HepG2 (cell line): ENCODE results near the gene HAUS1. TPM values are rescaled to one million over a fixed set of nuclear protein-coding genes. Genes with fewer than 3 reads are reported as not detected.
A peak's percentile ranks its signal among the peaks of the same experiment; 100 is the strongest.

Experiments used
- ATAC-seq: fragments of 200-7000 bp; cut with Tn5 transposase; 3 replicates; pipeline ENCODE4 v1.9.1; 2020; ENCODE audit warnings: mild to moderate bottlenecking, moderate library complexity
- BruUV-seq: library from RNA; stranded (reverse); fragments of 400-500 nt; replicated peaks from 2 replicates; lab custom pipeline; 2021; lab: Mats Ljungman, UMichigan
- CTCF ChIA-PET: fragments of 300-600 bp; formaldehyde crosslinking; extraction: SDS; loops from one replicate; lab custom pipeline; 2021; ENCODE audit warnings: low total read pairs, inconsistent platforms, low intra/inter-chr PET ratio; lab: Yijun Ruan, JAX
- POLR2A ChIA-PET: fragments of 350-600 bp; sonication (Branson Sonifier 250); formaldehyde crosslinking; loops from one replicate; lab custom pipeline; 2020; ENCODE audit warnings: antibody characterized with exemption, inconsistent platforms; lab: Yijun Ruan, JAX
- DNase-seq: peaks from one replicate; pipeline ENCODE4 v3.0.0-alpha.2; 2015; ENCODE audit warnings: low spot score
- FAIRE-seq: peaks from 3 replicates; lab custom pipeline; 2011; peaks lifted over from hg19 to GRCh38; lab: Jason Lieb, UNC
- H2AFZ ChIP-seq: one replicate; pipeline ENCODE4 v1.6.1; 2011; ENCODE audit warnings: low read length, inconsistent platforms
- H3K27ac ChIP-seq: fragments of 300-600 bp; 3 replicates; pipeline ENCODE4 v1.8.0; 2011; ENCODE audit warnings: mixed run types, mild to moderate bottlenecking, mixed read lengths, low read length, inconsistent platforms; ENCODE audit not compliant: insufficient read depth; ENCODE audit errors: extremely low read length
- H3K27me3 ChIP-seq, 2 experiments: fragments of 200-600 bp in 1 of 2; 2 replicates in 1 of 2; 3 replicates in 1 of 2; pipeline versions ENCODE4 v1.6.0 to v1.8.0; 2011; ENCODE audit warnings: low read length in 2 of 2, mild to moderate bottlenecking in 2 of 2, moderate library complexity in 2 of 2, inconsistent platforms in 1 of 2; ENCODE audit not compliant: insufficient read depth in 2 of 2, control insufficient read depth in 1 of 2
- H3K36me3 ChIP-seq, 2 experiments: fragments of 200-600 bp in 1 of 2; replicated peaks in 1 of 2; 2 replicates in 1 of 2; 3 replicates in 1 of 2; pipeline versions ENCODE4 v1.5.1 to v1.8.0; 2011; ENCODE audit warnings: low read length in 2 of 2, inconsistent platforms in 1 of 2; ENCODE audit not compliant: insufficient read depth in 2 of 2, control insufficient read depth in 1 of 2
- H3K4me1 ChIP-seq: 2 replicates; pipeline ENCODE4 v1.5.1; 2012; ENCODE audit warnings: low read length, inconsistent platforms; ENCODE audit not compliant: insufficient read depth
- H3K4me2 ChIP-seq: 2 replicates; pipeline ENCODE4 v1.6.0; 2011; ENCODE audit warnings: low read depth, low read length, inconsistent platforms
- H3K4me3 ChIP-seq, 3 experiments: fragments of 200-600 bp in 1 of 3; sonication (generic), shearing (Covaris generic) in 1 of 3; replicated peaks in 1 of 3; 2 replicates each; pipeline ENCODE4 v1.5.1; 2011 to 2016; ENCODE audit warnings: low read length in 3 of 3, inconsistent platforms in 2 of 3, low read depth in 2 of 3, mild to moderate bottlenecking in 2 of 3, control low read depth in 1 of 3, mixed read lengths in 1 of 3; ENCODE audit not compliant: insufficient read depth in 1 of 3
- H3K79me2 ChIP-seq: one replicate; pipeline ENCODE4 v1.6.1; 2011; ENCODE audit warnings: low read length, inconsistent platforms; ENCODE audit not compliant: insufficient read depth
- H3K9ac ChIP-seq: 2 replicates; pipeline ENCODE4 v1.6.0; 2011; ENCODE audit warnings: mild to moderate bottlenecking, low read depth, low read length, inconsistent platforms; ENCODE audit not compliant: insufficient read depth
- H3K9me3 ChIP-seq: 2 replicates; pipeline ENCODE4 v1.5.1; 2012; ENCODE audit warnings: mild to moderate bottlenecking, low read length
- H4K20me1 ChIP-seq: 2 replicates; pipeline ENCODE4 v1.6.0; 2011; ENCODE audit warnings: inconsistent platforms, mild to moderate bottlenecking, low read length, moderate library complexity; ENCODE audit not compliant: insufficient read depth
- CREBL2 ChIP-seq: sonication (generic); formaldehyde crosslinking; IDR thresholded peaks from 2 replicates; pipeline ENCODE4 v1.8.1; 2023; ENCODE audit warnings: missing genetic modification reagents, mild to moderate bottlenecking, borderline replicate concordance
- FLYWCH1 ChIP-seq: sonication (generic); formaldehyde crosslinking; IDR thresholded peaks from 2 replicates; pipeline ENCODE4 v1.8.1; 2023; ENCODE audit warnings: mild to moderate bottlenecking, missing genetic modification reagents
- HIC2 ChIP-seq: sonication (generic); formaldehyde crosslinking; IDR thresholded peaks from 2 replicates; pipeline ENCODE4 v1.9.0; 2022; ENCODE audit warnings: low read depth, missing genetic modification reagents
- IRX3 ChIP-seq: sonication (generic); formaldehyde crosslinking; IDR thresholded peaks from 2 replicates; pipeline ENCODE4 v1.8.1; 2023; ENCODE audit warnings: mild to moderate bottlenecking, low read depth, missing genetic modification reagents, borderline replicate concordance
- KAT2B ChIP-seq: fragments of 150-350 bp; IDR thresholded peaks from 2 replicates; pipeline ENCODE4 v1.6.1; 2014; ENCODE audit warnings: low read depth, low read length, borderline replicate concordance
- MLLT10 ChIP-seq: sonication (generic); formaldehyde crosslinking; IDR thresholded peaks from 2 replicates; pipeline ENCODE4 v1.4.0; 2020; ENCODE audit warnings: missing genetic modification reagents
- ONECUT2 ChIP-seq: sonication (generic); formaldehyde crosslinking; IDR thresholded peaks from 2 replicates; pipeline ENCODE4 v1.4.0; 2020; ENCODE audit warnings: missing genetic modification reagents
- POLR2A ChIP-seq, 2 experiments: IDR thresholded peaks; 2 replicates each; pipeline ENCODE4 v1.6.1; 2011; ENCODE audit warnings: low read depth in 2 of 2, low read length in 2 of 2, mild to moderate bottlenecking in 1 of 2, moderate library complexity in 1 of 2; ENCODE audit not compliant: insufficient read depth in 1 of 2
- RFX5 ChIP-seq: IDR thresholded peaks from 2 replicates; pipeline ENCODE4 v1.6.1; 2011; ENCODE audit warnings: low read depth, low read length, improper control_type of control experiment
- ZNF430 ChIP-seq: sonication (generic); formaldehyde crosslinking; IDR thresholded peaks from 2 replicates; pipeline ENCODE4 v1.9.0; 2021; ENCODE audit warnings: mild to moderate bottlenecking, missing genetic modification reagents
- ZNF709 ChIP-seq: sonication (generic); formaldehyde crosslinking; IDR thresholded peaks from 2 replicates; pipeline ENCODE4 v1.5.0; 2020; ENCODE audit warnings: mild to moderate bottlenecking, missing genetic modification reagents
- WGBS: methylation state at CpG from one replicate; pipeline ENCODE4 v1.1.6; 2017; ENCODE audit warnings: low lambda C conversion rate; 5-methylcytosine and 5-hydroxymethylcytosine counted together
- in situ Hi-C: cut with HindIII; loops from 2 replicates; pipeline ENCODE4 v1.10.0; 2017; ENCODE audit warnings: low pct_unique_long_range_greater_than_20kb; ENCODE audit not compliant: extremely low pct_ligation_motif_present
- intact Hi-C: fragments of 100-400 bp; cut with micrococcal nuclease; formaldehyde crosslinking; loops from one replicate; pipeline ENCODE4 v1.10.0; 2022; ENCODE audit not compliant: unreplicated experiment
- polyA plus RNA-seq, 8 experiments: library from polyadenylated mRNA; depleted of rRNA in 3 of 8; stranded (reverse) in 7 of 8; unstranded in 1 of 8; fragments of >200 nt; fragmentation: Illumina TruSeq in 4 of 8; extraction: Trizol in 4 of 8; gene quantifications; 2 replicates each; pipeline versions ENCODE4 v1.2.1 to v1.2.3, GENCODE V29; 2011 to 2016; ENCODE audit warnings: low read depth in 4 of 8, missing spikeins in 1 of 8, mixed read lengths in 1 of 8; ENCODE audit not compliant: insufficient read depth in 1 of 8
- total RNA-seq, 5 experiments: library from RNA; depleted of rRNA; stranded (reverse); fragments of >200 nt; fragmentation: Illumina TruSeq; extraction: Trizol; gene quantifications; 2 replicates each; pipeline ENCODE4 v1.2.3, GENCODE V29; 2016; ENCODE audit warnings: low read depth in 1 of 5
- TF ChIP-seq, protein P1 (sequence below), 2 experiments: sonication (generic) in 1 of 2; formaldehyde crosslinking in 1 of 2; IDR thresholded peaks; 2 replicates each; pipeline versions ENCODE4 v1.5.1 to v1.6.1; 2011 to 2020; ENCODE audit warnings: borderline replicate concordance in 1 of 2, low read depth in 1 of 2, low read length in 1 of 2, mild to moderate bottlenecking in 1 of 2, missing genetic modification reagents in 1 of 2, moderate library complexity in 1 of 2
- TF ChIP-seq, protein P2 (sequence below): sonication (generic); formaldehyde crosslinking; IDR thresholded peaks from 2 replicates; pipeline ENCODE4 v1.4.0; 2020; ENCODE audit warnings: missing genetic modification reagents

Gene HAUS1
- total and polyA plus RNA-seq, 2 of the 13 experiments (the other 11 are each of a cell fraction or from before 2014, with no cell fraction given) = 20.6 to 59.2 TPM

GRCh38 chr18:46173393-46174341 is 69.5 kb downstream of the HAUS1 start (continued):
- TF ChIP-seq HIC2 (CRISPR knock-in tag) = 0 out of 2 replicates have a peak, but pooled peaks have one; percentile 53

- BruUV-seq = no TSS peak
- ATAC-seq (peak; percentile 50), DNase-seq (no peak), FAIRE-seq (no peak)
- intact Hi-C loops (no loop called here), in situ Hi-C loops (no loop called here)
- POLR2A ChIA-PET = interaction anchor here (1.2 to 1.6 kb wide), 3 partner anchors 18 to 25 kb away, joined by 4 to 7 read pairs (median 6); no protein-coding TSS in a partner anchor
- Histone ChIP-seq H4K20me1 (0 out of 2 replicates have a peak, but pooled peaks cover 6% of the 10 kb centered on the region), H3K9ac (peak overlapping the region; percentile 87), H3K36me3 (no peaks in the 10 kb centered on the region), H3K27me3 (no peaks in the 10 kb centered on the region; a peak in 1 of 5 replicates), H3K27ac (peak overlapping the region; percentile 86), H3K4me1 (peaks cover 39% of the 10 kb centered on the region), H2AFZ (no peak overlapping the region), H3K4me2 (peak overlapping the region; percentile 72), H3K9me3 (no peaks in the 10 kb centered on the region), H3K4me3 (peak overlapping the region; percentile 83 to 98 (median 92)), H3K79me2 (peaks cover 55% of the 10 kb centered on the region)
- CTCF ChIA-PET = interaction anchor here (0.8 to 3.8 kb wide), 3 partner anchors 24 to 39 kb away, joined by 3 to 40 read pairs (median 7); no protein-coding TSS in a partner anchor
- 0% methylated on average over 6 of the region's 67 CpGs for WGBS
- no peak for TF ChIP-seq IRX3 (CRISPR knock-in tag)
- TF ChIP-seq ZNF430 (CRISPR knock-in tag) = no peak
- no peak for TF ChIP-seq ONECUT2 (CRISPR knock-in tag)
- no peak for TF ChIP-seq MLLT10
- TF ChIP-seq, protein P1, sequence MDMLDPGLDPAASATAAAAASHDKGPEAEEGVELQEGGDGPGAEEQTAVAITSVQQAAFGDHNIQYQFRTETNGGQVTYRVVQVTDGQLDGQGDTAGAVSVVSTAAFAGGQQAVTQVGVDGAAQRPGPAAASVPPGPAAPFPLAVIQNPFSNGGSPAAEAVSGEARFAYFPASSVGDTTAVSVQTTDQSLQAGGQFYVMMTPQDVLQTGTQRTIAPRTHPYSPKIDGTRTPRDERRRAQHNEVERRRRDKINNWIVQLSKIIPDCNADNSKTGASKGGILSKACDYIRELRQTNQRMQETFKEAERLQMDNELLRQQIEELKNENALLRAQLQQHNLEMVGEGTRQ (IDR thresholded peaks at IDR 0.05; ENCODE audit: low read depth, low read length) = no peak
- TF ChIP-seq, protein P1 (CRISPR knock-in tag; IDR thresholded peaks at IDR 0.05; ENCODE audit: borderline replicate concordance) = no peak
- TF ChIP-seq RFX5 = no peak
- 0 out of 2 replicates have a peak, but pooled peaks have one; percentile 36 for TF ChIP-seq FLYWCH1 (CRISPR knock-in tag)
- TF ChIP-seq KAT2B = no peak
- TF ChIP-seq, protein P2, sequence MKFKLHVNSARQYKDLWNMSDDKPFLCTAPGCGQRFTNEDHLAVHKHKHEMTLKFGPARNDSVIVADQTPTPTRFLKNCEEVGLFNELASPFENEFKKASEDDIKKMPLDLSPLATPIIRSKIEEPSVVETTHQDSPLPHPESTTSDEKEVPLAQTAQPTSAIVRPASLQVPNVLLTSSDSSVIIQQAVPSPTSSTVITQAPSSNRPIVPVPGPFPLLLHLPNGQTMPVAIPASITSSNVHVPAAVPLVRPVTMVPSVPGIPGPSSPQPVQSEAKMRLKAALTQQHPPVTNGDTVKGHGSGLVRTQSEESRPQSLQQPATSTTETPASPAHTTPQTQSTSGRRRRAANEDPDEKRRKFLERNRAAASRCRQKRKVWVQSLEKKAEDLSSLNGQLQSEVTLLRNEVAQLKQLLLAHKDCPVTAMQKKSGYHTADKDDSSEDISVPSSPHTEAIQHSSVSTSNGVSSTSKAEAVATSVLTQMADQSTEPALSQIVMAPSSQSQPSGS = no peak
- TF ChIP-seq CREBL2 (CRISPR knock-in tag) = peak; percentile 51; the same call in 1 of the 2 replicates
- TF ChIP-seq POLR2A (IDR thresholded peaks at IDR 0.05; ENCODE audit: insufficient read depth in 1 of 2, low read depth in 2 of 2, low read length in 2 of 2) = peak in 1 of 2 experiments; percentile 39; a peak in 1 of 4 replicates
- 0 out of 2 replicates have a peak, but pooled peaks have one; percentile 27 for TF ChIP-seq ZNF709 (CRISPR knock-in tag)
Measured at GRCh38 chr18:46174342-46175041, 70.3 kb downstream of the HAUS1 start.
